Measurements from ENCODE around the gene ACTA2.

The ACTA2 gene

GRCh38 chr10:88896372-88896993 is 56.1 kb downstream of the ACTA2 start:
- TF ChIP-seq CTCF (IDR thresholded peaks at IDR 0.05; ENCODE audit: control extremely low read depth, extremely low read depth, low read depth, missing control alignments) = no peak
- ChIA-PET CTCF (interaction anchor here (0.8 to 6.7 kb wide), 8 partner anchors 10 to 91 kb away, joined by 3 to 69 read pairs (median 16); partner anchors contain the start of gene STAMBPL1), POLR2A (no interaction called here)
- no peak for DNase-seq (ENCODE audit: extremely low spot score)

DNA sequence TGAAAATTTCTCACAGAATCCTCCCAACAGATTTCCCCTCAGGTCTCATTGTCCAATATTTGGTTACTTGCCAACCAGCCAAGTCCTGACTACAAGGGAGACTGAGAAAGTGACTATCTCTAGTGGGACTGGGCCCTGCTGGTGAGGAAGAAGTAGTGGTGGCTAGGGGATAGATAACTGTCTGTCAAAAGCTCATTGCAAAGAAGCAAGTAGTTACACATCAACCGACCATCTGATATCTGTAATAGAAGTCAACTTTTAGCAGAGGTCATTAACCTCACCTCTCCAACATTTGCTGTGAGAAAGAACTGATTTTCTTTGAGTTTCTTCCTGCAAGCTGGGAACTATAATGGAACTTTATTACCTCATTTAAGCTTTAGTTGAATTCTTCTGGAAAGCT is 57.3 kb downstream of the ACTA2 start:
- POLR2A ChIA-PET = no interaction called here
- TF ChIP-seq CTCF (IDR thresholded peaks at IDR 0.05; ENCODE audit: control extremely low read depth, extremely low read depth, low read depth, missing control alignments) = no peak
- no peak for DNase-seq (ENCODE audit: extremely low spot score)
- CTCF ChIA-PET = interaction anchor here (0.7 to 2.5 kb wide), 9 partner anchors 10 to 60 kb away, joined by 3 to 17 read pairs (median 4); partner anchors contain the start of gene STAMBPL1

- no peak for TF ChIP-seq CTCF (IDR thresholded peaks at IDR 0.05; ENCODE audit: control extremely low read depth, extremely low read depth, low read depth, missing control alignments)
- DNase-seq (ENCODE audit: extremely low spot score) = no peak
- ChIA-PET POLR2A (no interaction called here), CTCF (interaction anchor here (1.0 to 1.9 kb wide), 2 partner anchors 39 to 121 kb away, joined by 3 to 8 read pairs; no protein-coding TSS in a partner anchor)
Measured at GRCh38 chr10:88893611-88894010, 59.0 kb downstream of the ACTA2 start.

DNA sequence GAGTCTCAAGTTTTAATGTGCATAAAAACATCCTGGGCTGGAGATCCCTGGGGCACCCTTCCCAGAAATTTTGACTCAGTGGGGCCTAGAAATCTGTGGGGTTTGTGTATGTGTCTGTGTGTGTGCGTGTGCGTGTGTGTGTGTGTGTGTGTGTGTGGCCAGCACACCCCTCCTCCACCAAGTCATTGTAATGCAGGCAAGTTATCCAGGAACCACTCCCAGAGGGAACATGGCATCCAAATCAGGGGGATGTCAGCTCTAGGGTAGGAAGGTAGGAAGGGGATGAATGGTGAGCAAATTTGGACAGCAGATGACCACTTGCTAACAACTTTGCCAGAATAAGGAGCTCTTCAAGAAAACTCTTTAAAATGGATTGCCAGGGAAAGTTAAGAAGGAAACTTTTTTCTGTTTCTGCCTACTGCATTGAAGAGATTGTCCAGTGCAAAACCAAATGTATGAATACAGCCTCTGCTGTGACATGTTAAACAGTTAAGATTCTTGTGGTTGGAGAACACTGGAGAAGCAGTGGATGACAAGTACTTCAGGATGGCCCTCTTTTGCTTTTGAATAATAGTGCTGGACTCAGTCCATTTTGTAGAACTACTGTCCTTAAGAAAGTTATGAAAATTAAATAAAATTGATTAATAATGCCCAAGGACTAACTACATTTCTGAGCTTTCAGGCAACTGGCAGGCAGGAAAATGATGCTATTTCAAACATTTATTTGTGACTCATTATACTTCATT is 60.2 kb downstream of the ACTA2 start:
- DNase-seq (ENCODE audit: extremely low spot score) = no peak
- ChIA-PET CTCF (interaction anchor here (1.0 to 2.1 kb wide), 5 partner anchors 9 to 122 kb away, joined by 3 to 12 read pairs (median 5); no protein-coding TSS in a partner anchor), POLR2A (no interaction called here)
- TF ChIP-seq CTCF (IDR thresholded peaks at IDR 0.05; ENCODE audit: control extremely low read depth, extremely low read depth, low read depth, missing control alignments) = no peak

DNA sequence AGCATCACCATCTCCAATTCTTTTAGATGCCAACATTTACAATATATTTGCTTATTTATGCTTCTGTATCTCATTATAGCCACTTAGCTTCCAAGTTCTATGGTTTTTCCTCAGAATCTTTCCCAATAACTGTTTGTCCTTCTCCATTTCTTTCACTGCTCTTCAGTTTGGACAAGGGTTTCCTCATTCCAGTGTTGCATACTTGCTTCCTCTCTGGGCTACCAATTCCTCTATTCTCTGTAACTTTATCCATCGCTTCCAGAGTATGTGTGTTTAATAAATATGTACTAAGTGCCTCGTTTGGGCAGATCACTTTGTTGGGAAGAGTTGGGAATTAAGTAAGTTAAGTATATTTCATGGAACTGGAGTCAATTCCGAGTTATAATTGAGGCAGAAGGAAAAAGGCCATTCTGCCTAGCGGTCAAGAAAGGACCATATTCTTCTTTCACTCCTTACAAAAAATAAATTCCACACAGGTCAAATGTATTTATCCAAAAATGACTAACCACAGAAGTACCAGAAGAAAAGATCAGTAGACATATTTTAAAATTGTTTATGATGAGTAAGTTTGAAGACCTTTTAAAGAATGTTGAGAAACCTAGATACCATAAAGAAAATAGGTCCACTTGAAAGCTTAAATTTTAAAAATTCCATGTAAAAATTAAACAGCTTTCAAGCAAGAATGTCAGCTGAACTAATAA is 61.7 kb downstream of the ACTA2 start:
- ChIA-PET CTCF (interaction anchor here (0.8 to 7.4 kb wide), 6 partner anchors 10 to 42 kb away, joined by 3 to 59 read pairs (median 8); partner anchors contain the start of gene STAMBPL1), POLR2A (no interaction called here)
- no peak for TF ChIP-seq CTCF (IDR thresholded peaks at IDR 0.05; ENCODE audit: control extremely low read depth, extremely low read depth, low read depth, missing control alignments)
- DNase-seq (ENCODE audit: extremely low spot score) = no peak
